Astrocyte (in vitro differentiated cells and primary cell): ENCODE measurements around the gene LENG1. TPM values are rescaled to one million over a fixed set of nuclear protein-coding genes. Genes with fewer than 3 reads are reported as not detected.

Source experiments
- DNase-seq: peaks from one replicate; pipeline ENCODE4 v3.0.0-alpha.2; 2010; ENCODE audit warnings: low read depth
- FAIRE-seq: peaks from 2 replicates; lab custom pipeline; 2011; peaks lifted over from hg19 to GRCh38; lab: Jason Lieb, UNC
- H2AFZ ChIP-seq: 2 replicates; pipeline ENCODE4 v1.6.0; 2012; ENCODE audit warnings: low read depth, low read length, inconsistent platforms
- H3K27ac ChIP-seq: 2 replicates; pipeline ENCODE4 v1.5.1; 2011; ENCODE audit warnings: low read depth, low read length, inconsistent platforms
- H3K27me3 ChIP-seq: 2 replicates; pipeline ENCODE4 v1.6.0; 2011; ENCODE audit warnings: low read length, inconsistent platforms; ENCODE audit not compliant: insufficient read depth
- H3K36me3 ChIP-seq: 2 replicates; pipeline ENCODE4 v1.5.1; 2011; ENCODE audit warnings: low read length, inconsistent platforms; ENCODE audit not compliant: insufficient read depth
- H3K4me1 ChIP-seq: 2 replicates; pipeline ENCODE4 v1.5.1; 2011; ENCODE audit warnings: low read length, inconsistent platforms; ENCODE audit not compliant: insufficient read depth
- H3K4me2 ChIP-seq: 2 replicates; pipeline ENCODE4 v1.6.0; 2012; ENCODE audit warnings: low read length, inconsistent platforms
- H3K4me3 ChIP-seq: 2 replicates; pipeline ENCODE4 v1.5.1; 2011; ENCODE audit warnings: low read depth, mild to moderate bottlenecking, low read length, inconsistent platforms; ENCODE audit not compliant: insufficient read depth
- H3K79me2 ChIP-seq: 2 replicates; pipeline ENCODE4 v1.6.0; 2012; ENCODE audit warnings: mild to moderate bottlenecking, low read length, inconsistent platforms; ENCODE audit not compliant: insufficient read depth
- H3K9ac ChIP-seq: 2 replicates; pipeline ENCODE4 v1.6.0; 2012; ENCODE audit warnings: mild to moderate bottlenecking, low read length, inconsistent platforms
- H3K9me3 ChIP-seq: 2 replicates; pipeline ENCODE4 v1.5.1; 2012; ENCODE audit warnings: low read depth, mild to moderate bottlenecking, low read length, inconsistent platforms; ENCODE audit not compliant: insufficient read depth
- H4K20me1 ChIP-seq: 2 replicates; pipeline ENCODE4 v1.6.0; 2012; ENCODE audit warnings: low read length, inconsistent platforms; ENCODE audit not compliant: insufficient read depth
- H3K27ac Mint-ChIP-seq: one replicate; pipeline ENCODE4 v1.8.0; 2021; ENCODE audit warnings: mild to moderate bottlenecking, mixed read lengths; ENCODE audit not compliant: unreplicated experiment
- H3K27me3 Mint-ChIP-seq: one replicate; pipeline ENCODE4 v1.8.0; 2021; ENCODE audit warnings: low read depth, mixed read lengths; ENCODE audit not compliant: unreplicated experiment
- H3K36me3 Mint-ChIP-seq: one replicate; pipeline ENCODE4 v1.8.0; 2021; ENCODE audit warnings: low read depth, mixed read lengths; ENCODE audit not compliant: unreplicated experiment
- H3K4me1 Mint-ChIP-seq: one replicate; pipeline ENCODE4 v1.8.0; 2021; ENCODE audit warnings: low read depth, mixed read lengths; ENCODE audit not compliant: unreplicated experiment
- H3K4me3 Mint-ChIP-seq: one replicate; pipeline ENCODE4 v1.8.0; 2021; ENCODE audit warnings: mild to moderate bottlenecking, moderate library complexity, mixed read lengths; ENCODE audit not compliant: unreplicated experiment
- H3K9me3 Mint-ChIP-seq: one replicate; pipeline ENCODE4 v1.8.0; 2021; ENCODE audit warnings: mild to moderate bottlenecking, mixed read lengths; ENCODE audit not compliant: unreplicated experiment
- EZH2 ChIP-seq: IDR thresholded peaks from 2 replicates; pipeline ENCODE4 v1.6.1; 2012; ENCODE audit warnings: mild to moderate bottlenecking, low read length, inconsistent platforms; ENCODE audit not compliant: insufficient read depth
- total RNA-seq: library from RNA; stranded (reverse); gene quantifications from 2 replicates; pipeline ENCODE4 v1.2.1, GENCODE V29; 2021
- TF ChIP-seq, protein P1 (sequence below): IDR thresholded peaks from 2 replicates; pipeline ENCODE4 v1.5.1; 2011; ENCODE audit warnings: low read depth, mild to moderate bottlenecking, inconsistent platforms, low read length, moderate library complexity; ENCODE audit not compliant: insufficient read depth

Gene LENG1
- total RNA-seq, 1 donor from 2014 or later: 4.8 TPM

DNA sequence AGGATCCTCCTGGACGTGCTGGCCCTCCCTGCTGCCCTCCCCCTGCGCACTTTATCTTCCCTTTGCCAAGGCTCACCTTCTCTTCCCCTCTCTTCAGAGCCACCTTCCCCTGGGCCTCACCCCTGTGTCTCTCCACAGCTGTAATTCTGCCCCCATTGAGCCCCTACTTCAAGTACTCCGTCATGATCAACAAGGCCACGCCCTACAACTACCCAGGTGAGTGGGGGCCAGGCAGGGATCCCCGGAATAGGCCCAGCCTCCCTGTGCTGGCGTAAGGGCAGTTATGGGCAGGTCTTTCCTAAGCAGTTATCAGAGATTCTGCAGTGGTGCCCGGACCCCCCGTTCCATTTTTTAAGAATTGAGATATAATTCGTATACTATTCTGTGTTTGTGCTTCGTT lies 53.7 kb downstream of the LENG1 start:
- H2AFZ ChIP-seq: no peak overlapping the region
- Mint-ChIP-seq H3K4me1 (no peaks in the 10 kb centered on the region), H3K27me3 (no peaks in the 10 kb centered on the region), H3K4me3 (no peak overlapping the region), H3K9me3 (no peaks in the 10 kb centered on the region), H3K36me3 (peaks cover 16% of the 10 kb centered on the region), H3K27ac (no peak overlapping the region)
- peaks cover 30% of the 10 kb centered on the region for H3K79me2 ChIP-seq
- H3K4me2 ChIP-seq: no peak overlapping the region
- no peak for FAIRE-seq
- H3K27ac ChIP-seq: no peak overlapping the region
- no peak for DNase-seq
- H3K4me3 ChIP-seq: no peak overlapping the region
- TF ChIP-seq, protein P1, sequence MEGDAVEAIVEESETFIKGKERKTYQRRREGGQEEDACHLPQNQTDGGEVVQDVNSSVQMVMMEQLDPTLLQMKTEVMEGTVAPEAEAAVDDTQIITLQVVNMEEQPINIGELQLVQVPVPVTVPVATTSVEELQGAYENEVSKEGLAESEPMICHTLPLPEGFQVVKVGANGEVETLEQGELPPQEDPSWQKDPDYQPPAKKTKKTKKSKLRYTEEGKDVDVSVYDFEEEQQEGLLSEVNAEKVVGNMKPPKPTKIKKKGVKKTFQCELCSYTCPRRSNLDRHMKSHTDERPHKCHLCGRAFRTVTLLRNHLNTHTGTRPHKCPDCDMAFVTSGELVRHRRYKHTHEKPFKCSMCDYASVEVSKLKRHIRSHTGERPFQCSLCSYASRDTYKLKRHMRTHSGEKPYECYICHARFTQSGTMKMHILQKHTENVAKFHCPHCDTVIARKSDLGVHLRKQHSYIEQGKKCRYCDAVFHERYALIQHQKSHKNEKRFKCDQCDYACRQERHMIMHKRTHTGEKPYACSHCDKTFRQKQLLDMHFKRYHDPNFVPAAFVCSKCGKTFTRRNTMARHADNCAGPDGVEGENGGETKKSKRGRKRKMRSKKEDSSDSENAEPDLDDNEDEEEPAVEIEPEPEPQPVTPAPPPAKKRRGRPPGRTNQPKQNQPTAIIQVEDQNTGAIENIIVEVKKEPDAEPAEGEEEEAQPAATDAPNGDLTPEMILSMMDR: no peak
- TF ChIP-seq EZH2: no peak
- H4K20me1 ChIP-seq: peaks cover 13% of the 10 kb centered on the region
- H3K9me3 ChIP-seq: no peaks in the 10 kb centered on the region
- H3K4me1 ChIP-seq: peaks cover 3% of the 10 kb centered on the region
- H3K36me3 ChIP-seq: peaks cover 5% of the 10 kb centered on the region
- no peak overlapping the region for H3K9ac ChIP-seq
- H3K27me3 ChIP-seq: no peaks in the 10 kb centered on the region

Other genes with a start within 250 kb of the LENG1 start
- gene CACNG8, start 196.8 kb downstream of the LENG1 start, total RNA-seq: 3.2 TPM in 2 replicates
- 0.20 TPM in 1 of 2 replicates, not detected in the other for gene CACNG6, start 168.1 kb downstream of the LENG1 start, total RNA-seq
- 0.68 TPM in 1 of 2 replicates, not detected in the other for gene VSTM1, start 95.8 kb downstream of the LENG1 start, total RNA-seq
- gene TARM1, start 78.4 kb downstream of the LENG1 start, total RNA-seq: not detected in 2 replicates
- gene OSCAR, start 58.9 kb downstream of the LENG1 start, total RNA-seq: 0.20 and 0.22 TPM in 2 replicates
- gene NDUFA3, start 56.9 kb downstream of the LENG1 start, total RNA-seq: 98.0 and 99.2 TPM in 2 replicates
- 21.6 and 25.2 TPM in 2 replicates for gene TFPT, start 44.1 kb downstream of the LENG1 start, total RNA-seq
- gene PRPF31, start 44.0 kb downstream of the LENG1 start, total RNA-seq: 62.3 and 67.2 TPM in 2 replicates
- 39.2 and 47.1 TPM in 2 replicates for gene CNOT3, start 22.0 kb downstream of the LENG1 start, total RNA-seq
- gene TMC4, start 13.4 kb upstream of the LENG1 start, total RNA-seq: 0.94 and 1.9 TPM in 2 replicates
- 145 and 162 TPM in 2 replicates for gene MBOAT7, start 29.9 kb upstream of the LENG1 start, total RNA-seq
- 50.1 and 52.6 TPM in 2 replicates for gene TSEN34, start 31.6 kb upstream of the LENG1 start, total RNA-seq
- gene RPS9, start 41.1 kb upstream of the LENG1 start, total RNA-seq: 685 and 779 TPM in 2 replicates
- gene LILRB3, start 63.3 kb upstream of the LENG1 start, total RNA-seq: not detected in 2 replicates
- not detected in 2 replicates for gene LILRA6, start 83.1 kb upstream of the LENG1 start, total RNA-seq
- not detected in 2 replicates for gene LILRB5, start 97.6 kb upstream of the LENG1 start, total RNA-seq
- not detected in 2 replicates for gene LILRB2, start 121.4 kb upstream of the LENG1 start, total RNA-seq
- gene LILRA5, start 153.4 kb upstream of the LENG1 start, total RNA-seq: not detected in 2 replicates
- not detected in 2 replicates for gene LILRA4, start 179.4 kb upstream of the LENG1 start, total RNA-seq
- gene LAIR1, start 205.2 kb upstream of the LENG1 start, total RNA-seq: not detected in 2 replicates